Panc1 (cell line): Measurements from ENCODE around the gene INCENP. TPM values are rescaled to one million over a fixed set of nuclear protein-coding genes. Genes with fewer than 3 reads are reported as not detected.
A peak's percentile ranks its signal among the peaks of the same experiment; 100 is the strongest.

Experiments
- ATAC-seq: fragments of 200-7000 bp; cut with Tn5 transposase; 2 replicates; pipeline ENCODE4 v1.9.1; 2020; ENCODE audit warnings: mild to moderate bottlenecking, moderate library complexity
- BruUV-seq: library from RNA; stranded (reverse); fragments of 400-500 nt; replicated peaks from 2 replicates; lab custom pipeline; 2021; lab: Mats Ljungman, UMichigan
- CTCF ChIA-PET: fragments of 300-600 bp; sonication (Branson Sonifier 250); formaldehyde crosslinking; loops from one replicate; lab custom pipeline; 2022; ENCODE audit warnings: antibody characterized with exemption; lab: Charles Lee
- POLR2A ChIA-PET: fragments of 300-600 bp; sonication (Branson Sonifier 250); formaldehyde crosslinking; loops from one replicate; lab custom pipeline; 2022; ENCODE audit warnings: antibody characterized with exemption; lab: Charles Lee
- DNase-seq: peaks from one replicate; pipeline ENCODE4 v3.0.0-alpha.2; 2010; ENCODE audit warnings: low read depth, low spot score
- H3K27ac ChIP-seq: 2 replicates; pipeline ENCODE4 v1.5.1; 2011; ENCODE audit warnings: mild to moderate bottlenecking, low read length, inconsistent platforms
- H3K27me3 ChIP-seq: fragments of 200-500 bp; sonication (Bioruptor generic); 2 replicates; pipeline ENCODE4 v1.6.0; 2014; ENCODE audit warnings: low read length, inconsistent platforms; ENCODE audit not compliant: control insufficient read depth, insufficient read depth
- H3K36me3 ChIP-seq: fragments of 200-500 bp; sonication (Bioruptor generic); 2 replicates; pipeline ENCODE4 v1.5.1; 2014; ENCODE audit warnings: inconsistent platforms, mild to moderate bottlenecking, low read length, moderate library complexity; ENCODE audit not compliant: control insufficient read depth, insufficient read depth
- H3K4me1 ChIP-seq: 2 replicates; pipeline ENCODE4 v1.5.1; 2011; ENCODE audit warnings: inconsistent platforms, mild to moderate bottlenecking, low read length, moderate library complexity; ENCODE audit not compliant: control insufficient read depth, insufficient read depth
- H3K4me3 ChIP-seq, 2 experiments: 2 replicates each; pipeline ENCODE4 v1.5.1; 2011 to 2012; ENCODE audit warnings: low read depth in 2 of 2, low read length in 2 of 2, mild to moderate bottlenecking in 2 of 2, inconsistent platforms in 1 of 2, moderate library complexity in 1 of 2
- H3K9me3 ChIP-seq: fragments of 200-500 bp; sonication (Bioruptor generic); 2 replicates; pipeline ENCODE4 v1.5.1; 2014; ENCODE audit warnings: low read depth, mild to moderate bottlenecking, inconsistent platforms, low read length, moderate library complexity; ENCODE audit not compliant: control insufficient read depth, insufficient read depth
- POLR2AphosphoS5 ChIP-seq: IDR thresholded peaks from 2 replicates; pipeline ENCODE4 v1.6.1; 2012; ENCODE audit warnings: mild to moderate bottlenecking, low read depth, low read length, moderate library complexity
- SIN3A ChIP-seq: IDR thresholded peaks from 2 replicates; pipeline ENCODE4 v1.6.1; 2012; ENCODE audit warnings: low read depth, mild to moderate bottlenecking, low read length, moderate library complexity, borderline replicate concordance; ENCODE audit not compliant: insufficient read depth
- TCF7L2 ChIP-seq: IDR thresholded peaks from 2 replicates; pipeline ENCODE4 v1.6.1; 2011; ENCODE audit warnings: mild to moderate bottlenecking, low read depth, low read length, inconsistent platforms
- in situ Hi-C: cut with HindIII; loops from 2 replicates; pipeline ENCODE4 v1.10.0; 2016; ENCODE audit warnings: low sequenced_read_pairs, low pct_unique_long_range_greater_than_20kb
- intact Hi-C: fragments of 100-400 bp; cut with micrococcal nuclease; formaldehyde crosslinking; loops from one replicate; pipeline ENCODE4 v1.10.0; 2022; ENCODE audit not compliant: unreplicated experiment
- total RNA-seq: library from RNA; stranded (reverse); gene quantifications from one replicate; pipeline ENCODE4 v1.2.1, GENCODE V29; 2021; ENCODE audit not compliant: unreplicated experiment
- TF ChIP-seq, protein P1 (sequence below): fragments of 450-650 bp; IDR thresholded peaks from 2 replicates; pipeline ENCODE4 v1.5.1; 2017; ENCODE audit warnings: mild to moderate bottlenecking
- TF ChIP-seq, protein P2 (sequence below), 2 experiments: IDR thresholded peaks; 2 replicates each; pipeline ENCODE4 v1.6.1; 2011 to 2012; ENCODE audit warnings: low read depth in 2 of 2, control low read depth in 1 of 2, low read length in 1 of 2, mild to moderate bottlenecking in 1 of 2, moderate library complexity in 1 of 2; ENCODE audit not compliant: insufficient read depth in 1 of 2

INCENP gene
- total RNA-seq, 1 experiment from 2014 or later, result 81.5 TPM

DNA sequence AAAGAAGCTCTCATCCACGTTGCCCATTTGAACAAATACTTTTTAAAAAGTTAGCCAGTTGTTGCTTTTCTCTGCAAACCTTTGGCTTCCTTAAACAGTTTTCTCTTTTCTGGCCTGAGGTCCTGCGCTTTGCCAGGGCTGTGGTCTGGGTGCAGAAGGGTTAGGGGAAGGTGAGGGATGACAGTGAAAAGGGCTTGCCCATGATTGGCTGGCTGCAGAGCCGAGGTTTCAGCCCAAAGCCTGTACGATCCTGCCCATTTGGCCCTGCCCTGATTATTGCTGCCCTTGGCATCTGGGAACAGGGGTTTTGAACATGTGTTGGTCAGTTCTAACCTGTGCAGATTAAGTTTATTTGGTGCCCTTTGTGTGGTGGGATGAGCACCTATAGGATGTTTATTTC is 1.5 kb downstream of the INCENP start:
- no peak for DNase-seq
- ChIA-PET POLR2A (no interaction called here), CTCF (no interaction called here)
- no TSS peak for BruUV-seq
- intact Hi-C loops (no loop called here), in situ Hi-C loops (no loop called here)
- H3K4me3 ChIP-seq, result peak overlapping the region; percentile 94 to 96
- TF ChIP-seq, protein P1, sequence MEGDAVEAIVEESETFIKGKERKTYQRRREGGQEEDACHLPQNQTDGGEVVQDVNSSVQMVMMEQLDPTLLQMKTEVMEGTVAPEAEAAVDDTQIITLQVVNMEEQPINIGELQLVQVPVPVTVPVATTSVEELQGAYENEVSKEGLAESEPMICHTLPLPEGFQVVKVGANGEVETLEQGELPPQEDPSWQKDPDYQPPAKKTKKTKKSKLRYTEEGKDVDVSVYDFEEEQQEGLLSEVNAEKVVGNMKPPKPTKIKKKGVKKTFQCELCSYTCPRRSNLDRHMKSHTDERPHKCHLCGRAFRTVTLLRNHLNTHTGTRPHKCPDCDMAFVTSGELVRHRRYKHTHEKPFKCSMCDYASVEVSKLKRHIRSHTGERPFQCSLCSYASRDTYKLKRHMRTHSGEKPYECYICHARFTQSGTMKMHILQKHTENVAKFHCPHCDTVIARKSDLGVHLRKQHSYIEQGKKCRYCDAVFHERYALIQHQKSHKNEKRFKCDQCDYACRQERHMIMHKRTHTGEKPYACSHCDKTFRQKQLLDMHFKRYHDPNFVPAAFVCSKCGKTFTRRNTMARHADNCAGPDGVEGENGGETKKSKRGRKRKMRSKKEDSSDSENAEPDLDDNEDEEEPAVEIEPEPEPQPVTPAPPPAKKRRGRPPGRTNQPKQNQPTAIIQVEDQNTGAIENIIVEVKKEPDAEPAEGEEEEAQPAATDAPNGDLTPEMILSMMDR, result no peak
- TF ChIP-seq SIN3A (no peak), POLR2AphosphoS5 (no peak), TCF7L2 (no peak)
- TF ChIP-seq, protein P2, sequence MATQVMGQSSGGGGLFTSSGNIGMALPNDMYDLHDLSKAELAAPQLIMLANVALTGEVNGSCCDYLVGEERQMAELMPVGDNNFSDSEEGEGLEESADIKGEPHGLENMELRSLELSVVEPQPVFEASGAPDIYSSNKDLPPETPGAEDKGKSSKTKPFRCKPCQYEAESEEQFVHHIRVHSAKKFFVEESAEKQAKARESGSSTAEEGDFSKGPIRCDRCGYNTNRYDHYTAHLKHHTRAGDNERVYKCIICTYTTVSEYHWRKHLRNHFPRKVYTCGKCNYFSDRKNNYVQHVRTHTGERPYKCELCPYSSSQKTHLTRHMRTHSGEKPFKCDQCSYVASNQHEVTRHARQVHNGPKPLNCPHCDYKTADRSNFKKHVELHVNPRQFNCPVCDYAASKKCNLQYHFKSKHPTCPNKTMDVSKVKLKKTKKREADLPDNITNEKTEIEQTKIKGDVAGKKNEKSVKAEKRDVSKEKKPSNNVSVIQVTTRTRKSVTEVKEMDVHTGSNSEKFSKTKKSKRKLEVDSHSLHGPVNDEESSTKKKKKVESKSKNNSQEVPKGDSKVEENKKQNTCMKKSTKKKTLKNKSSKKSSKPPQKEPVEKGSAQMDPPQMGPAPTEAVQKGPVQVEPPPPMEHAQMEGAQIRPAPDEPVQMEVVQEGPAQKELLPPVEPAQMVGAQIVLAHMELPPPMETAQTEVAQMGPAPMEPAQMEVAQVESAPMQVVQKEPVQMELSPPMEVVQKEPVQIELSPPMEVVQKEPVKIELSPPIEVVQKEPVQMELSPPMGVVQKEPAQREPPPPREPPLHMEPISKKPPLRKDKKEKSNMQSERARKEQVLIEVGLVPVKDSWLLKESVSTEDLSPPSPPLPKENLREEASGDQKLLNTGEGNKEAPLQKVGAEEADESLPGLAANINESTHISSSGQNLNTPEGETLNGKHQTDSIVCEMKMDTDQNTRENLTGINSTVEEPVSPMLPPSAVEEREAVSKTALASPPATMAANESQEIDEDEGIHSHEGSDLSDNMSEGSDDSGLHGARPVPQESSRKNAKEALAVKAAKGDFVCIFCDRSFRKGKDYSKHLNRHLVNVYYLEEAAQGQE (IDR thresholded peaks at IDR 0.05; ENCODE audit: insufficient read depth in 1 of 2, low read depth in 2 of 2, low read length in 1 of 2), result no peak
- H3K9me3 ChIP-seq, result no peaks in the 10 kb centered on the region
- H3K27me3 ChIP-seq, result no peaks in the 10 kb centered on the region
- peak overlapping the region; percentile 95 for H3K27ac ChIP-seq
- H3K36me3 ChIP-seq, result peaks cover 9% of the 10 kb centered on the region; the same call in 1 of the 2 replicates
- ATAC-seq, result no peak
- H3K4me1 ChIP-seq, result peaks cover 18% of the 10 kb centered on the region

DNA sequence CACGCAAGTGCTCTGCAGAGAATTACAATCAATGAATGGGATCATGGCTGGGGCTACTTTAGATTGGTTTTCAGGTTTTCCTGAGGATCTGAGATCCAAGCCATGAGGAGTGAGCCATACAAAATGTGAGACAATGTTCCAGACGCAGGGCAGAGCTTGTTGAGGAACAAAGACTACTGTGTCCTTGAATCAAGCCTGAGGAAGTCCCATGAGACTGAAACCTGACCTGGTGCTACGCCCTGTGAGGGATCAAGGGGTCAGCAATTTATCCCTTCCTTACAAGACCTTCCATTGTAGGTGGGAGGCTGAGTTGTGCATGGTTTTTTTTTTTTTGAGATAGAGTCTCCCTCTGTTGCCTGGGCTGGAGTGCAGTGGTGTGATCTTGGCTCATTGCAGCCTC is 2.1 kb downstream of the INCENP start:
- intact Hi-C loops (no loop called here), in situ Hi-C loops (no loop called here)
- ATAC-seq (no peak), DNase-seq (no peak)
- no peaks in the 10 kb centered on the region for H3K27me3 ChIP-seq
- peaks cover 18% of the 10 kb centered on the region for H3K4me1 ChIP-seq
- ChIA-PET CTCF (no interaction called here), POLR2A (no interaction called here)
- peak overlapping the region; percentile 94 to 96; a peak in 2 of 4 replicates for H3K4me3 ChIP-seq
- no peaks in the 10 kb centered on the region for H3K9me3 ChIP-seq
- peak overlapping the region; percentile 95; the same call in 1 of the 2 replicates for H3K27ac ChIP-seq
- H3K36me3 ChIP-seq, result peaks cover 11% of the 10 kb centered on the region; the same call in 1 of the 2 replicates
- TF ChIP-seq POLR2AphosphoS5 (no peak), TCF7L2 (no peak), SIN3A (no peak)
- TF ChIP-seq, protein P2 (IDR thresholded peaks at IDR 0.05; ENCODE audit: insufficient read depth in 1 of 2, low read depth in 2 of 2, low read length in 1 of 2), result no peak
- TF ChIP-seq, protein P1, result no peak
- no TSS peak for BruUV-seq
